ENCODE results near the gene ANO2. TPM values are rescaled to one million over a fixed set of nuclear protein-coding genes. Genes with fewer than 3 reads are reported as not detected.
A peak's percentile ranks its signal among the peaks of the same experiment; 100 is the strongest.

ANO2 gene
- total and polyA plus RNA-seq, 5 donors from 2014 or later: 0.10 TPM; not detected in 4

DNA sequence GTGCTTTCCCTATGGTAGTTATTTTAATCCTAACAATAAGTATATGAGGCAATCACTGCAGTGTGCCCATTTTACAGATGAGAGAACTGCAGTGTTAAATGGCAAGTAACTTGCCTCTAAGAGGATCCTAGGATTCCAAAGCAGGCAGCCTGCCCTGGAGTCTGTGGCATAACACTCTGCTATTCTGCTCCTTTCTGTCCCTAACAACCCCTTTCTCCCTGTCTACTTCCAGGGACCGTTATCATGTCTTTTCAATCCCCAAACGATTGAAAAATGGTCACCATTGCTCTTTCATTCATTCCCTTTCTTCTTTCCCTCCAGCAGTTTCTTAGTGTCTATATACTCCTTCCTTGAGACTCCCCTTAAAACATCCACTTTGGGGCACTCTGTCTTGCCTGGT lies 1.3 kb upstream of the ANO2 start:
- Histone ChIP-seq H3K36me3 (ENCODE audit: control insufficient read depth, insufficient read depth, low read length) (no peaks in the 10 kb centered on the region), H3K27ac (ENCODE audit: insufficient read depth, low read length, poor library complexity, severe bottlenecking) (no peak overlapping the region), H3K9me3 (ENCODE audit: control insufficient read depth in 2 of 2, low read length in 2 of 2) (no peaks in the 10 kb centered on the region), H3K27me3 (ENCODE audit: control insufficient read depth, insufficient read depth, low read length) (peaks cover 40% of the 10 kb centered on the region), H3K4me3 (ENCODE audit: low read depth, low read length) (no peak overlapping the region), H3K4me1 (ENCODE audit: control insufficient read depth, insufficient read depth, low read length, poor library complexity, severe bottlenecking) (no peaks in the 10 kb centered on the region)
- no peak for ATAC-seq (ENCODE audit: low read depth in 2 of 2)
- Mint-ChIP-seq H3K9me3 (peaks cover 0 to 4% (median 0%) of the 10 kb centered on the region in 7 donors), H3K4me1 (peaks cover 0 to 2% (median 1%) of the 10 kb centered on the region in 4 donors), H3K36me3 (no peaks in the 10 kb centered on the region), H3K4me3 (no peak overlapping the region), H3K27me3 (peaks cover 70% of the 10 kb centered on the region), H3K27ac (no peak overlapping the region)
- DNase-seq: no peak

DNA sequence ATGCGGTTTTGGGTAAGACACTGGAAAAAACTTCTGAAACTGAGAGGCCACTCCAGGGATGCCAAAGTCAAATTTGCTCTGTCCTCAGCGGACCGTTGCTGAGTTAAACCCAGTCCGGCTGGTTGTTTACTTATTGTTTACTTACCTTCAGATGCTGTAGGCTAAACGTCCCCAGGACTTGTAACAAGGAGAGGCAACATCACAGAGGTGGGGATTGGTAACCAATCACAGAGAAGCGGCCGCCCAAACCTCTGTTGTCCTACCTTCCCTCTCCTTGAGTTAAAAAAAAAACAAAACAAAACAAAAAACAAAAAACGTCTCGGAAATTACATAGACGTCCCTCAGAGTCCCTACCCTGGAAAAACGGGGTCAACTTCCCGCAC lies 380 bp downstream of the ANO2 start:
- ATAC-seq (ENCODE audit: low read depth in 2 of 2) (no peak), DNase-seq (no peak)
- Histone ChIP-seq H3K4me3 (ENCODE audit: low read depth, low read length) (no peak overlapping the region), H3K4me1 (ENCODE audit: control insufficient read depth, insufficient read depth, low read length, poor library complexity, severe bottlenecking) (no peaks in the 10 kb centered on the region), H3K36me3 (ENCODE audit: control insufficient read depth, insufficient read depth, low read length) (no peaks in the 10 kb centered on the region), H3K27me3 (ENCODE audit: control insufficient read depth, insufficient read depth, low read length) (peaks cover 39% of the 10 kb centered on the region), H3K27ac (ENCODE audit: insufficient read depth, low read length, poor library complexity, severe bottlenecking) (no peak overlapping the region), H3K9me3 (ENCODE audit: control insufficient read depth in 2 of 2, low read length in 2 of 2) (no peaks in the 10 kb centered on the region)
- Mint-ChIP-seq H3K27me3 (peaks cover 63% of the 10 kb centered on the region), H3K36me3 (no peaks in the 10 kb centered on the region), H3K27ac (peak overlapping the region in 1 of 3 donors; percentile 66), H3K4me3 (no peak overlapping the region), H3K4me1 (peaks cover 0 to 2% (median 1%) of the 10 kb centered on the region in 4 donors), H3K9me3 (peaks cover 0 to 6% (median 0%) of the 10 kb centered on the region in 7 donors)

- H3K4me3 ChIP-seq (ENCODE audit: low read depth, low read length): no peak overlapping the region
- H3K4me1 ChIP-seq (ENCODE audit: control insufficient read depth, insufficient read depth, low read length, poor library complexity, severe bottlenecking): no peaks in the 10 kb centered on the region
- H3K36me3 ChIP-seq (ENCODE audit: control insufficient read depth, insufficient read depth, low read length): no peaks in the 10 kb centered on the region
- peaks cover 37% of the 10 kb centered on the region for H3K27me3 ChIP-seq (ENCODE audit: control insufficient read depth, insufficient read depth, low read length)
- no peak overlapping the region for H3K27ac ChIP-seq (ENCODE audit: insufficient read depth, low read length, poor library complexity, severe bottlenecking)
- DNase-seq (no peak), ATAC-seq (ENCODE audit: low read depth in 2 of 2) (no peak)
- no peak overlapping the region for H3K27ac Mint-ChIP-seq
- H3K27me3 Mint-ChIP-seq: peaks cover 57% of the 10 kb centered on the region
- peaks cover 0 to 6% (median 0%) of the 10 kb centered on the region in 7 donors for H3K9me3 Mint-ChIP-seq
- H3K4me3 Mint-ChIP-seq: no peak overlapping the region
- no peaks in the 10 kb centered on the region for H3K9me3 ChIP-seq (ENCODE audit: control insufficient read depth in 2 of 2, low read length in 2 of 2)
- peaks cover 0 to 2% (median 1%) of the 10 kb centered on the region in 4 donors for H3K4me1 Mint-ChIP-seq
- no peaks in the 10 kb centered on the region for H3K36me3 Mint-ChIP-seq
Observed at GRCh38 chr12:5944053-5944452, 1.0 kb downstream of the ANO2 start.

DNA sequence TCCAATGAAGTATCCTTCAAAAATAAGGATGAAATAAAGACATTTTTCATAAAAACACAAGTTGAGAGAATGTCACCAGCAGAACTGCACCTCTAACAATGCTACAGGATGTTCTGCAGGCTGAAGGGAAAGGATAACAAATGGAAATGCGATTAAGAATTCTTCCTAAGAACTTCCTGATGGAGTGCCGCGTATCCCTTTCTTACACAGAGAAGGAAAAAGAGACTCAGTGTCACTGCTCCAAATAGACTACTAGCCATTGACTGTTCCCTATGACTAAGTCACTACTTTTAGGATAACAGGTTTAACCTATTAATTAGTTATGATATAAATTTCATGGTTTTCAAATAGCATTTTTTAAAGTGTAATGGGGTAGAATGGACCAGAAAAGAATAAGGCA lies 3.2 kb downstream of the ANO2 start:
- peaks cover 38% of the 10 kb centered on the region for H3K27me3 Mint-ChIP-seq
- no peak overlapping the region for H3K27ac Mint-ChIP-seq
- no peak for ATAC-seq (ENCODE audit: low read depth in 2 of 2)

GRCh38 chr12:5927732-5928516 lies 17.1 kb downstream of the ANO2 start:
- Histone ChIP-seq H3K27me3 (ENCODE audit: control insufficient read depth, insufficient read depth, low read length) (no peaks in the 10 kb centered on the region), H3K4me1 (ENCODE audit: control insufficient read depth, insufficient read depth, low read length, poor library complexity, severe bottlenecking) (no peaks in the 10 kb centered on the region), H3K27ac (ENCODE audit: insufficient read depth, low read length, poor library complexity, severe bottlenecking) (no peak overlapping the region), H3K36me3 (ENCODE audit: control insufficient read depth, insufficient read depth, low read length) (no peaks in the 10 kb centered on the region), H3K4me3 (ENCODE audit: low read depth, low read length) (no peak overlapping the region), H3K9me3 (ENCODE audit: control insufficient read depth in 2 of 2, low read length in 2 of 2) (no peaks in the 10 kb centered on the region)
- Mint-ChIP-seq H3K4me1 (no peaks in the 10 kb centered on the region), H3K4me3 (no peak overlapping the region), H3K27ac (peak overlapping the region in 1 of 3 donors; percentile 74), H3K27me3 (no peaks in the 10 kb centered on the region), H3K9me3 (peaks cover 0 to 6% (median 0%) of the 10 kb centered on the region in 7 donors), H3K36me3 (no peaks in the 10 kb centered on the region)
- ATAC-seq (ENCODE audit: low read depth in 2 of 2) (no peak), DNase-seq (no peak)

More for the DNA sequence above, 3.2 kb downstream of the ANO2 start:
- no peaks in the 10 kb centered on the region for H3K36me3 ChIP-seq (ENCODE audit: control insufficient read depth, insufficient read depth, low read length)
- peaks cover 0 to 6% (median 0%) of the 10 kb centered on the region in 7 donors for H3K9me3 Mint-ChIP-seq
- no peak overlapping the region for H3K27ac ChIP-seq (ENCODE audit: insufficient read depth, low read length, poor library complexity, severe bottlenecking)
- no peak overlapping the region for H3K4me3 ChIP-seq (ENCODE audit: low read depth, low read length)
- no peak overlapping the region for H3K4me3 Mint-ChIP-seq
- H3K9me3 ChIP-seq (ENCODE audit: control insufficient read depth in 2 of 2, low read length in 2 of 2): no peaks in the 10 kb centered on the region
- H3K36me3 Mint-ChIP-seq: no peaks in the 10 kb centered on the region
- no peak for DNase-seq
- peaks cover 0 to 2% (median 1%) of the 10 kb centered on the region in 4 donors for H3K4me1 Mint-ChIP-seq
- no peaks in the 10 kb centered on the region for H3K4me1 ChIP-seq (ENCODE audit: control insufficient read depth, insufficient read depth, low read length, poor library complexity, severe bottlenecking)
- H3K27me3 ChIP-seq (ENCODE audit: control insufficient read depth, insufficient read depth, low read length): peaks cover 32% of the 10 kb centered on the region

- H3K9me3 ChIP-seq (ENCODE audit: control insufficient read depth in 2 of 2, low read length in 2 of 2): no peaks in the 10 kb centered on the region
- peaks cover 0 to 2% (median 0%) of the 10 kb centered on the region in 7 donors for H3K9me3 Mint-ChIP-seq
- H3K4me3 Mint-ChIP-seq: no peak overlapping the region
- no peaks in the 10 kb centered on the region for H3K4me1 ChIP-seq (ENCODE audit: control insufficient read depth, insufficient read depth, low read length, poor library complexity, severe bottlenecking)
- DNase-seq: no peak
- H3K36me3 ChIP-seq (ENCODE audit: control insufficient read depth, insufficient read depth, low read length): no peaks in the 10 kb centered on the region
- no peaks in the 10 kb centered on the region for H3K27me3 ChIP-seq (ENCODE audit: control insufficient read depth, insufficient read depth, low read length)
- no peak for ATAC-seq (ENCODE audit: low read depth in 2 of 2)
- no peak overlapping the region for H3K27ac ChIP-seq (ENCODE audit: insufficient read depth, low read length, poor library complexity, severe bottlenecking)
- H3K27ac Mint-ChIP-seq: no peak overlapping the region
- H3K36me3 Mint-ChIP-seq: no peaks in the 10 kb centered on the region
- no peak overlapping the region for H3K4me3 ChIP-seq (ENCODE audit: low read depth, low read length)
- H3K27me3 Mint-ChIP-seq: no peaks in the 10 kb centered on the region
- H3K4me1 Mint-ChIP-seq: no peaks in the 10 kb centered on the region
Observed at GRCh38 chr12:5925646-5926045, 19.4 kb downstream of the ANO2 start.

- no peaks in the 10 kb centered on the region for H3K27me3 Mint-ChIP-seq
- Histone ChIP-seq H3K36me3 (ENCODE audit: control insufficient read depth, insufficient read depth, low read length) (no peaks in the 10 kb centered on the region), H3K4me1 (ENCODE audit: control insufficient read depth, insufficient read depth, low read length, poor library complexity, severe bottlenecking) (no peaks in the 10 kb centered on the region), H3K9me3 (ENCODE audit: control insufficient read depth in 2 of 2, low read length in 2 of 2) (no peaks in the 10 kb centered on the region), H3K4me3 (ENCODE audit: low read depth, low read length) (no peak overlapping the region), H3K27me3 (ENCODE audit: control insufficient read depth, insufficient read depth, low read length) (no peaks in the 10 kb centered on the region), H3K27ac (ENCODE audit: insufficient read depth, low read length, poor library complexity, severe bottlenecking) (no peak overlapping the region)
- ATAC-seq (ENCODE audit: low read depth in 2 of 2): no peak
- no peaks in the 10 kb centered on the region for H3K36me3 Mint-ChIP-seq
- peaks cover 0 to 2% (median 0%) of the 10 kb centered on the region in 7 donors for H3K9me3 Mint-ChIP-seq
- DNase-seq: no peak
- no peak overlapping the region for H3K27ac Mint-ChIP-seq
- no peak overlapping the region for H3K4me3 Mint-ChIP-seq
- no peaks in the 10 kb centered on the region for H3K4me1 Mint-ChIP-seq
Observed at GRCh38 chr12:5924342-5924741, 20.7 kb downstream of the ANO2 start.

- no peak overlapping the region for H3K27ac Mint-ChIP-seq
- Histone ChIP-seq H3K4me1 (ENCODE audit: control insufficient read depth, insufficient read depth, low read length, poor library complexity, severe bottlenecking) (no peaks in the 10 kb centered on the region), H3K36me3 (ENCODE audit: control insufficient read depth, insufficient read depth, low read length) (no peaks in the 10 kb centered on the region), H3K9me3 (ENCODE audit: control insufficient read depth in 2 of 2, low read length in 2 of 2) (no peaks in the 10 kb centered on the region), H3K27ac (ENCODE audit: insufficient read depth, low read length, poor library complexity, severe bottlenecking) (no peak overlapping the region), H3K27me3 (ENCODE audit: control insufficient read depth, insufficient read depth, low read length) (no peaks in the 10 kb centered on the region), H3K4me3 (ENCODE audit: low read depth, low read length) (no peak overlapping the region)
- no peaks in the 10 kb centered on the region for H3K27me3 Mint-ChIP-seq
- DNase-seq (no peak), ATAC-seq (ENCODE audit: low read depth in 2 of 2) (no peak)
- H3K9me3 Mint-ChIP-seq: peaks cover 0 to 2% (median 0%) of the 10 kb centered on the region in 7 donors
- no peak overlapping the region for H3K4me3 Mint-ChIP-seq
- no peaks in the 10 kb centered on the region for H3K36me3 Mint-ChIP-seq
- H3K4me1 Mint-ChIP-seq: no peaks in the 10 kb centered on the region
Observed at GRCh38 chr12:5923751-5924150, 21.3 kb downstream of the ANO2 start.

Measured in CD4-positive, CD25-positive, alpha-beta regulatory T cell (primary cell).